H1 (cell line): Measurements from ENCODE around the gene CPA2. TPM values are rescaled to one million over a fixed set of nuclear protein-coding genes. Genes with fewer than 3 reads are reported as not detected.
A peak's percentile ranks its signal among the peaks of the same experiment; 100 is the strongest.

ENCODE experiments used
- CTCF ChIA-PET: fragments of 300-600 bp; sonication (Branson Sonifier 250); formaldehyde crosslinking; loops from one replicate; lab custom pipeline; 2021; ENCODE audit not compliant: partially characterized antibody; lab: Charles Lee
- POLR2A ChIA-PET: fragments of 300-600 bp; sonication (Branson Sonifier 250); formaldehyde crosslinking; loops from one replicate; lab custom pipeline; 2021; ENCODE audit warnings: inconsistent platforms; ENCODE audit not compliant: partially characterized antibody; lab: Charles Lee
- DNase-seq, 2 experiments: peaks; one replicate each; pipeline versions ENCODE4 v3.0.0 to v3.0.0-alpha.2; 2010 to 2022; ENCODE audit warnings: low spot score in 2 of 2, low read depth in 1 of 2, mixed read lengths in 1 of 2
- FAIRE-seq: peaks from 2 replicates; lab custom pipeline; 2011; peaks lifted over from hg19 to GRCh38; lab: Jason Lieb, UNC
- H2AFZ ChIP-seq: 2 replicates; pipeline ENCODE4 v1.8.1; 2012; ENCODE audit warnings: low read length, inconsistent platforms
- H2AK5ac ChIP-seq: 2 replicates; pipeline ENCODE4 v1.6.1; 2013; ENCODE audit warnings: low read depth, low read length
- H2BK120ac ChIP-seq: replicated peaks from 2 replicates; pipeline ENCODE3; 2013; ENCODE audit warnings: low read depth, low read length, inconsistent platforms
- H2BK12ac ChIP-seq: 2 replicates; pipeline ENCODE4 v1.6.1; 2013; ENCODE audit warnings: low read depth, low read length
- H2BK15ac ChIP-seq: 2 replicates; pipeline ENCODE4 v1.6.1; 2013; ENCODE audit warnings: low read length
- H2BK20ac ChIP-seq: 2 replicates; pipeline ENCODE4 v1.6.1; 2013; ENCODE audit warnings: low read length
- H2BK5ac ChIP-seq: 2 replicates; pipeline ENCODE4 v1.6.1; 2013; ENCODE audit warnings: low read depth, low read length
- H3K14ac ChIP-seq: 2 replicates; pipeline ENCODE4 v1.6.1; 2013; ENCODE audit warnings: inconsistent platforms; ENCODE audit not compliant: insufficient read length
- H3K18ac ChIP-seq: 2 replicates; pipeline ENCODE4 v1.6.1; 2013; ENCODE audit warnings: low read length; ENCODE audit errors: extremely low read depth
- H3K23ac ChIP-seq: 2 replicates; pipeline ENCODE4 v1.6.1; 2013; ENCODE audit warnings: inconsistent platforms; ENCODE audit not compliant: insufficient read length
- H3K23me2 ChIP-seq: 2 replicates; pipeline ENCODE4 v1.6.1; 2013; ENCODE audit warnings: low read depth, low read length
- H3K27ac ChIP-seq: 2 replicates; pipeline ENCODE4 v1.6.1; 2011; ENCODE audit warnings: low read depth, low read length, inconsistent platforms
- H3K27me3 ChIP-seq, 4 experiments: replicated peaks in 1 of 4; 1 replicate in 1 of 4; 2 replicates in 3 of 4; pipeline versions ENCODE4 v1.6.1 to v1.8.1; 2011 to 2013; ENCODE audit warnings: low read length in 3 of 4, mild to moderate bottlenecking in 3 of 4, inconsistent platforms in 2 of 4, mixed read lengths in 2 of 4, moderate library complexity in 1 of 4; ENCODE audit not compliant: control insufficient read depth in 3 of 4, insufficient read depth in 3 of 4; ENCODE audit errors: extremely low read depth in 1 of 4
- H3K36me3 ChIP-seq, 4 experiments: 2 replicates each; pipeline versions ENCODE4 v1.6.1 to v1.8.1; 2011 to 2013; ENCODE audit warnings: mild to moderate bottlenecking in 4 of 4, low read length in 3 of 4, moderate library complexity in 2 of 4, control low read depth in 1 of 4, inconsistent platforms in 1 of 4; ENCODE audit not compliant: insufficient read depth in 4 of 4, control insufficient read depth in 2 of 4
- H3K4ac ChIP-seq: replicated peaks from 2 replicates; pipeline ENCODE3; 2013; ENCODE audit warnings: low read length, low read depth, mixed read lengths, inconsistent platforms; ENCODE audit not compliant: insufficient read length
- H3K4me1 ChIP-seq, 4 experiments: replicated peaks in 1 of 4; 1 replicate in 1 of 4; 2 replicates in 3 of 4; pipeline versions ENCODE4 v1.6.1 to v1.8.1; 2011 to 2013; ENCODE audit warnings: low read length in 3 of 4, inconsistent platforms in 2 of 4, mixed read lengths in 1 of 4; ENCODE audit not compliant: insufficient read depth in 4 of 4, control insufficient read depth in 3 of 4
- H3K4me2 ChIP-seq, 2 experiments: 2 replicates each; pipeline versions ENCODE4 v1.6.1 to v1.8.1; 2011 to 2013; ENCODE audit warnings: low read depth in 2 of 2, low read length in 2 of 2, control low read depth in 1 of 2, inconsistent platforms in 1 of 2, mild to moderate bottlenecking in 1 of 2; ENCODE audit not compliant: insufficient read depth in 1 of 2
- H3K4me3 ChIP-seq, 4 experiments: fragments of 200-600, 300-600 bp in 1 of 4; sonication (generic), shearing (Covaris generic), sonication (Bioruptor Twin) in 1 of 4; 2 replicates each; pipeline versions ENCODE4 v1.5.1 to v1.8.1; 2011 to 2016; ENCODE audit warnings: low read length in 4 of 4, low read depth in 3 of 4, control low read depth in 2 of 4, inconsistent platforms in 2 of 4, mild to moderate bottlenecking in 2 of 4, mixed read lengths in 1 of 4, moderate library complexity in 1 of 4; ENCODE audit not compliant: insufficient read depth in 2 of 4; ENCODE audit errors: extremely low read depth in 1 of 4
- H3K56ac ChIP-seq: replicated peaks from 2 replicates; pipeline ENCODE3; 2013; ENCODE audit warnings: low read depth, mild to moderate bottlenecking, mixed read lengths, low read length, inconsistent platforms; ENCODE audit not compliant: insufficient read length
- H3K79me1 ChIP-seq: 2 replicates; pipeline ENCODE4 v1.6.1; 2013; ENCODE audit warnings: low read depth, low read length, control low read depth
- H3K79me2 ChIP-seq, 2 experiments: 2 replicates each; pipeline versions ENCODE4 v1.6.1 to v1.8.1; 2012 to 2013; ENCODE audit warnings: low read length in 2 of 2, mild to moderate bottlenecking in 2 of 2, inconsistent platforms in 1 of 2; ENCODE audit not compliant: insufficient read depth in 2 of 2, control insufficient read depth in 1 of 2
- H3K9ac ChIP-seq, 4 experiments: replicated peaks in 1 of 4; 1 replicate in 1 of 4; 2 replicates in 3 of 4; pipeline versions ENCODE4 v1.6.1 to v1.8.1; 2011 to 2013; ENCODE audit warnings: low read depth in 3 of 4, low read length in 3 of 4, control low read depth in 2 of 4, mild to moderate bottlenecking in 2 of 4, moderate library complexity in 2 of 4, inconsistent platforms in 1 of 4; ENCODE audit errors: extremely low read depth in 1 of 4
- H3K9me3 ChIP-seq, 2 experiments: 2 replicates each; pipeline versions ENCODE4 v1.6.1 to v1.8.1; 2012 to 2013; ENCODE audit warnings: mild to moderate bottlenecking in 2 of 2, moderate library complexity in 2 of 2, control low read depth in 1 of 2, inconsistent platforms in 1 of 2, low read depth in 1 of 2, low read length in 1 of 2, mixed read lengths in 1 of 2; ENCODE audit not compliant: insufficient read depth in 2 of 2
- H4K20me1 ChIP-seq, 2 experiments: replicated peaks in 1 of 2; 2 replicates each; pipeline versions ENCODE3 to v1.8.1; 2011 to 2013; ENCODE audit warnings: inconsistent platforms in 2 of 2, low read length in 2 of 2, mild to moderate bottlenecking in 1 of 2; ENCODE audit not compliant: insufficient read depth in 2 of 2, control insufficient read depth in 1 of 2
- H4K5ac ChIP-seq: 2 replicates; pipeline ENCODE4 v1.6.1; 2013; ENCODE audit warnings: low read length, low read depth, mixed read lengths, inconsistent platforms; ENCODE audit not compliant: insufficient read length
- H4K8ac ChIP-seq: 2 replicates; pipeline ENCODE4 v1.8.0; 2013; ENCODE audit warnings: mild to moderate bottlenecking, moderate library complexity, low read length, inconsistent platforms; ENCODE audit not compliant: insufficient read depth; ENCODE audit errors: extremely low read depth
- H4K91ac ChIP-seq: replicated peaks from 2 replicates; pipeline ENCODE3; 2013; ENCODE audit warnings: low read length, mixed read lengths, inconsistent platforms; ENCODE audit not compliant: insufficient read length
- BACH1 ChIP-seq: IDR thresholded peaks from 2 replicates; pipeline ENCODE4 v1.6.1; 2012; ENCODE audit warnings: low read length, improper control_type of control experiment
- RAD21 ChIP-seq, 2 experiments: IDR thresholded peaks in 1 of 2; conservative IDR thresholded peaks in 1 of 2; 2 replicates each; pipeline ENCODE4 v1.6.1; 2011; ENCODE audit warnings: low read depth in 2 of 2, low read length in 2 of 2, improper control_type of control experiment in 1 of 2, inconsistent platforms in 1 of 2, mild to moderate bottlenecking in 1 of 2, moderate library complexity in 1 of 2
- SIX5 ChIP-seq: IDR thresholded peaks from 2 replicates; pipeline ENCODE4 v1.6.1; 2011; ENCODE audit warnings: mild to moderate bottlenecking, low read depth, low read length
- SP1 ChIP-seq: IDR thresholded peaks from 2 replicates; pipeline ENCODE4 v1.6.1; 2011; ENCODE audit warnings: low read depth, low read length
- WGBS, 2 experiments: shearing (Covaris generic) in 1 of 2; methylation state at CpG; one replicate each; pipeline versions ENCODE4 v1.1.6 to v1.1.7; 2013 to 2015; ENCODE audit warnings: low lambda C conversion rate in 2 of 2, mixed read lengths in 2 of 2, inconsistent platforms in 1 of 2, low coverage in 1 of 2, missing lambda C conversion rate in 1 of 2; ENCODE audit not compliant: insufficient replicate concordance in 2 of 2, insufficient coverage in 1 of 2, insufficient read length in 1 of 2; ENCODE audit errors: extremely low coverage in 1 of 2, missing lambda C conversion rate in 1 of 2; 5-methylcytosine and 5-hydroxymethylcytosine counted together
- polyA plus RNA-seq, 7 experiments: library from polyadenylated mRNA; depleted of rRNA in 3 of 7; stranded (reverse) in 5 of 7; unstranded in 2 of 7; fragments of >200 nt in 5 of 7; fragments of 200-250 nt in 2 of 7; gene quantifications; 1 replicate in 5 of 7; 2 replicates in 1 of 7; 4 replicates in 1 of 7; pipeline versions ENCODE4 v1.2.1 to v1.2.3, GENCODE V29; 2011 to 2013; ENCODE audit warnings: missing spikeins in 2 of 7, mixed read lengths in 2 of 7
- total RNA-seq: library from RNA; stranded (reverse); fragmentation: NEBNext Ultra II Directional; extraction: Animal tissue kit (Norgen Biotek cat#: 25700); gene quantifications from 2 replicates; pipeline ENCODE4 v1.2.1, GENCODE V29; 2021

The CPA2 gene
- total and polyA plus RNA-seq, 2 of the 8 experiments (the other 6 are each of a cell fraction or from before 2014, with no cell fraction given) = 0.21 TPM; not detected in 1

GRCh38 chr7:130273081-130273932 lies 6.6 kb downstream of the CPA2 start:
- H3K14ac ChIP-seq = no peak overlapping the region
- no peaks in the 10 kb centered on the region; the same call in 1 of the 2 replicates for H3K23me2 ChIP-seq
- H3K4me1 ChIP-seq = peaks cover 6 to 27% (median 17%) of the 10 kb centered on the region in 4 experiments
- peak overlapping the region; percentile 2 for H3K4ac ChIP-seq
- ChIA-PET CTCF (interaction anchor here (0.6 to 2.5 kb wide), 12 partner anchors 9 to 230 kb away, joined by 3 to 10 read pairs (median 4); no protein-coding TSS in a partner anchor), POLR2A (interaction anchor here (0.6 to 3.9 kb wide), 20 partner anchors 8 to 460 kb away, joined by 3 to 23 read pairs (median 4); partner anchors contain the start of genes KLHDC10 and TMEM209)
- FAIRE-seq (no peak), DNase-seq (peak; percentile 67 to 84)
- H3K36me3 ChIP-seq = no peaks in the 10 kb centered on the region
- H4K5ac ChIP-seq = peak overlapping the region; percentile 81
- peak overlapping the region; percentile 78 for H2BK12ac ChIP-seq
- H3K4me2 ChIP-seq = peak overlapping the region; percentile 63 to 77
- WGBS, 2 experiments = 13% methylated on average over 14 of the region's 25 CpGs; no CpG with 5 or more reads in 1 of the 2 experiments
- H3K9ac ChIP-seq = peak overlapping the region in 3 of 4 experiments; percentile 52 to 82 (median 78); a peak in 6 of 7 replicates
- H4K20me1 ChIP-seq = no peaks in the 10 kb centered on the region
- peak overlapping the region; percentile 98; the same call in 1 of the 2 replicates for H4K8ac ChIP-seq
- peak overlapping the region; percentile 13; the same call in 1 of the 2 replicates for H2BK20ac ChIP-seq
- no peaks in the 10 kb centered on the region for H3K27me3 ChIP-seq
- peak overlapping the region; percentile 1 for H2BK120ac ChIP-seq
- H3K18ac ChIP-seq = peak overlapping the region; percentile 97
- H3K79me1 ChIP-seq = no peaks in the 10 kb centered on the region
- peak overlapping the region; percentile 56 for H3K56ac ChIP-seq
- H2AFZ ChIP-seq = no peak overlapping the region
- H3K4me3 ChIP-seq = peak overlapping the region; percentile 1 to 54 (median 21); a peak in 6 of 8 replicates
- peak overlapping the region; percentile 96 for H3K27ac ChIP-seq
- H3K9me3 ChIP-seq = no peaks in the 10 kb centered on the region
- peak overlapping the region; percentile 87 for H2BK5ac ChIP-seq
- peak overlapping the region; percentile 44; the same call in 1 of the 2 replicates for H2AK5ac ChIP-seq
- H4K91ac ChIP-seq = peak overlapping the region; percentile 90
- peak overlapping the region; percentile 20; the same call in 1 of the 2 replicates for H2BK15ac ChIP-seq
- no peak overlapping the region for H3K23ac ChIP-seq
- H3K79me2 ChIP-seq = no peaks in the 10 kb centered on the region
- TF ChIP-seq SIX5 = no peak
- no peak for TF ChIP-seq BACH1
- TF ChIP-seq SP1 = 0 out of 2 replicates have a peak, but pooled peaks have one; percentile 46
- 0 out of 4 replicates have a peak, but pooled peaks of 1 of the 2 experiments have one; percentile 6 for TF ChIP-seq RAD21 (IDR thresholded peaks at IDR 0.05 in 1 of 2, conservative IDR thresholded peaks at IDR 0.05 in 1 of 2; ENCODE audit: low read depth in 2 of 2, low read length in 2 of 2)
